GM18861 (cell line): Measurements from ENCODE around the gene MAP3K13.

Experiments
- ATAC-seq: cut with Tn5 transposase; IDR thresholded peaks from one replicate; pipeline ENCODE4 v1.9.1; 2021; ENCODE audit not compliant: unreplicated experiment

Gene MAP3K13, protein sequence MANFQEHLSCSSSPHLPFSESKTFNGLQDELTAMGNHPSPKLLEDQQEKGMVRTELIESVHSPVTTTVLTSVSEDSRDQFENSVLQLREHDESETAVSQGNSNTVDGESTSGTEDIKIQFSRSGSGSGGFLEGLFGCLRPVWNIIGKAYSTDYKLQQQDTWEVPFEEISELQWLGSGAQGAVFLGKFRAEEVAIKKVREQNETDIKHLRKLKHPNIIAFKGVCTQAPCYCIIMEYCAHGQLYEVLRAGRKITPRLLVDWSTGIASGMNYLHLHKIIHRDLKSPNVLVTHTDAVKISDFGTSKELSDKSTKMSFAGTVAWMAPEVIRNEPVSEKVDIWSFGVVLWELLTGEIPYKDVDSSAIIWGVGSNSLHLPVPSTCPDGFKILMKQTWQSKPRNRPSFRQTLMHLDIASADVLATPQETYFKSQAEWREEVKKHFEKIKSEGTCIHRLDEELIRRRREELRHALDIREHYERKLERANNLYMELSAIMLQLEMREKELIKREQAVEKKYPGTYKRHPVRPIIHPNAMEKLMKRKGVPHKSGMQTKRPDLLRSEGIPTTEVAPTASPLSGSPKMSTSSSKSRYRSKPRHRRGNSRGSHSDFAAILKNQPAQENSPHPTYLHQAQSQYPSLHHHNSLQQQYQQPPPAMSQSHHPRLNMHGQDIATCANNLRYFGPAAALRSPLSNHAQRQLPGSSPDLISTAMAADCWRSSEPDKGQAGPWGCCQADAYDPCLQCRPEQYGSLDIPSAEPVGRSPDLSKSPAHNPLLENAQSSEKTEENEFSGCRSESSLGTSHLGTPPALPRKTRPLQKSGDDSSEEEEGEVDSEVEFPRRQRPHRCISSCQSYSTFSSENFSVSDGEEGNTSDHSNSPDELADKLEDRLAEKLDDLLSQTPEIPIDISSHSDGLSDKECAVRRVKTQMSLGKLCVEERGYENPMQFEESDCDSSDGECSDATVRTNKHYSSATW

DNA sequence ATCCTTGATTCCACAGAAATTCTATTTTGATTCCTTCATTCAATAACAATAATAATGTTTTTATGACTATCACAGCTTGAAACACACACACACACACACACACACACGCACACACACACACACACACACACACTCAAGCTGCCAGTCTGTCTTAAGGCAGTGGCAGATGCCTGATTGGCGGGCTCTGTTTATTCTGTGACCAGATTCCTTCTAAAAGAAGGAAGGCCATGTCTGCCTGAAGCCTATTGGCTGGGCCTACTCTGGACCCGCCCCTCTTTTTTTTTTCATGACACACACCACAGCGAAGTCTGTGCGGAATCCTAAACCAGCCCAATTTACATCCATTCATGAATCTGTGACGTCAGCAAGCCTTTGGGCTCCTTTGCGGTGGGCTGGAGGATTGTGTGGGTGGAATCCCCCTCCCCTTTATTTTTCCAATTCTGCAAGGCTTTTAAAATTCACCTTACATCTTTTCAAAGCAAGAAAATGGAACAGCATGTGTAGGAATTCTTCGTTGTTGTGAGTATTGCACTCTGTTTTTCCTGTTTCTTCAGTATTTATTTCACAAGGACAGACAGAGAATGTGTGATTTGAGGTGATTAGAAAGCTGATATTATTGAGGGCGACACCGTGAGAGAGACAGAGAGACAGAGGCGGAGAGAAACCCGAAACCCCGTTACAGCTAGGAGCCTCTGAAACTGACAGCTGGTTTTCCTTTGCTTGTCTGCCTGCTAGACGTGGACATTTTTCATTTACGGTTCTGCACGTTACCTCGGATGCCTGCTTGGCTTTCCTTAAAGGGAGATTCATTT lies at the start of gene MAP3K13:
Gene MAP3K13, plus strand, starts transcription at position 287 of the 812 bp plus-strand sequence. CDS start 65,446 bp downstream, outside the sequence.
- peak; percentile 95 for ATAC-seq

DNA sequence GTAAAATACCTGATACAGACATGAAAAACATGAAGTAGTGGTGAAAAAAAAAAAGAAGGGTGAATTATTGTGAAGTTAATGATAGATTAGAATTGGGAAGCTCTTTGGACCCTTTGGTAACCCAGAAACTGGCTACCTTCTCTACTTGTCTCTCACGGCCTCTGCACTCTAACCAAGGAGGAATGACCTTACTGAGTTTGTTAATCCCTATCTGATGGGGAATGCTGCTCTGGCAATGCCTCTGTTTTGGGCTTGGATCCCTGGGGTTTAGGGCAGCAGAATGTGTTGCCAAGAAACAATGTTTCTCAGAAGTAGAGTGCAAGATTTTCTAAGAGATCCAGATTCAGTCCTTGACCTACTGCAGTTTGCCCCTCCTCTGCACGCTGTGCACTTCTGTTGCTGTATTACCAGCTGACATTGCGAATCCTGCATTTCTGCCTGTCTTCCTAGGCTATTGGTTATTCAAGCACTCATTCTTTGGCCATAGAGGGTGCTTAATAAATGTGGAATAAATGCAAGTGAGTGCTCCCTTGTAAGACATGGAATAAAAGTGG lies 49.2 kb upstream of the MAP3K13 start:
- no peak for ATAC-seq

DNA sequence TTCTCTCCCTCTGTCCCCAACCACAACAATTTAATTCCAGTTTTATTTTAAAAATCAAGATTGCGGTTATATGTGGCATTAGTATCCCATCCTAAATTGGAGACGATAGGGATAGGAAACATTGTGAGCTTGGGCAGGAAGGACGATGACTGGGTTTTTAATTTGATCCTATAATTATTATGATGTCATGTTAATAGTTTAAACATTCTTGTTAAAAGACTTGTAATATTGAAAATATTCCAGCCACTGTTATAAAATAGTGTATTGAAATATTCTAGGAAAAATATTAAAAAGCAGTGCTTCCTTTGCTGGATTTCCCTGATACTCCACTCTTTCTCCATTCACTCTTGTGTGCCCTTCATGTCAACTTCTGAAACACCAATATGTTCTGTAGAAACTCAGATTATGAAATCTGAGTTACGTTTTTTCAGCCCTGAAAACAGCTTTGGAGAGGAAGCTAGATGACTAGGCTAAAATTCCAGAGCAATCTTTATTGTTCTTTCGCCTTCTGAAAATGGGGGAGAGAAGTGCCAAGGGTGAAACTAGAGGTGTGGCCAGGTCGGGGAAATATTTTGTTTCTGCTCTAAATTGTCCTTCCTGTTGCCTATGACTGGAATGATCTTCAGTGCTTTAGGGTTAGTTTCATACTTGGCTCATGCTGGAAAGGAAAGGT lies 46.1 kb upstream of the MAP3K13 start:
- ATAC-seq = no peak

DNA sequence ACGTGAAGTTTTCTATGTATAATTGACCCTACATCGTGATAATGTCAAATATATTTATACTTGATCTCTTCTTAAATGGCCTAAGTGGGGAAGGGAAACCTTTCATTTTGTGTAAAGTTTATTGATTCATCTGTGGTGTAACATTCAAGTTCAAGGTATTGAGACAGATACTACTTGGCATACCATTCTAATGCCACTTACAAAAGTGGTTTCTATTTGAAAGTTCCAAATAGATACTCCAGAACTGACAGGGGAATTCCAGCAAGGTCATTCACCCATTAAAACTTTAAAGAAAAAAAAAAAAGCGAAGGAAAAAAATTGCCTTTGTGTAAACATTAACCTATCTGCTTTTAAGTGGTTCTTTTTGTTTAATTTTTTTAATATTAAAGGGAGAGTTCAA lies 45.3 kb upstream of the MAP3K13 start:
- no peak for ATAC-seq

DNA sequence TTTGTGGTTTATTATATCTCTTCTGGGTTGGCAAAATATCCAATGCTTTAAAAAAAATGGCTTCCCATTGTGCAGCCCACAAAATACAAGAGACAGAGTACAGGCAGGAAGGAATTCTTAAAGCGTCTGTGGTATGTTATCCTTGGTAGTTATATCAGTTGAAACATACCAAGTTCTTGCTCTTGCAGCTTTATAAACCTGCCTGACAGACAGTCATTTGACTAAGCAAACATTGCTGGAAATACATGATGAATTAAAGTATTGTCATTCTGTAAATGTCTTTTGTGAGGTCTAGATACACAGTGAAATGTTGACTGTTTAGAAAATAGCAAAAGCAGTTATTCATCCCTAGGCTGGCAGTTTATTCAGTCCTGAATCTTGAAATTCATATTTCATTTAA lies 44.8 kb upstream of the MAP3K13 start:
- ATAC-seq = no peak

DNA sequence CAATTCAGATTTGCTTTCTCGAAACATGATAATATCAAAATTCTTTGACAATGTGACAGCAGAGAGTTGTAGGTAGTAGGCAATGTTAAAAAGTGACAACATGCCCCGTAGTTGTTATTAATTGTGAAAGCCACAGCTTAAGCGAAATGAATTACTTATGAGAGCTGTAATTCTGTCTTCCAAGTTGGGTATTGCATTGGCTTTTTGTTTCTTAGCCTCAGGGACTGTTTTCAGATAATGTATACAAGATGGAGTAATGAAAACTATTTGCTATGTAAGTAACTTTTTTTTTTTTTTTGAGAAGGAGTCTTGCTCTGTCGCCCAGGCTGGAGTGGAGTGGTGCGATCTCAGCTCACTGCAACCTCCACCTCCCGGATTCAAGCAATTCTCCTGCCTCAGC lies 43.1 kb upstream of the MAP3K13 start:
- ATAC-seq = no peak

DNA sequence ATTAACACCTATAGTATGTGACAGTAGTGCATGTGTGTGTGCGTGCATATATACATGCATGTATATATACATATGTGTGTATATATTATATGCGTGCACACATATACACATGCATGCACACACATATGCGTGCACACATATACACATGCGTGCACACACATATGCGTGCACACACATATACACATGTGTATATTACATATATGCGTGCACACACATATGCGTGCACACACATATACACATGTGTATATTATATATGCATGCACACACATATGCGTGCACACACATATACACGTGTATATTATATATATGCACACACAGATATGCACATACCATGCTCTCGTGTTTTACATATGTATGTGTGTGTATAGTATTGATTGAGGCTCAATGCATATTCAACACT lies 42.0 kb upstream of the MAP3K13 start:
- no peak for ATAC-seq

DNA sequence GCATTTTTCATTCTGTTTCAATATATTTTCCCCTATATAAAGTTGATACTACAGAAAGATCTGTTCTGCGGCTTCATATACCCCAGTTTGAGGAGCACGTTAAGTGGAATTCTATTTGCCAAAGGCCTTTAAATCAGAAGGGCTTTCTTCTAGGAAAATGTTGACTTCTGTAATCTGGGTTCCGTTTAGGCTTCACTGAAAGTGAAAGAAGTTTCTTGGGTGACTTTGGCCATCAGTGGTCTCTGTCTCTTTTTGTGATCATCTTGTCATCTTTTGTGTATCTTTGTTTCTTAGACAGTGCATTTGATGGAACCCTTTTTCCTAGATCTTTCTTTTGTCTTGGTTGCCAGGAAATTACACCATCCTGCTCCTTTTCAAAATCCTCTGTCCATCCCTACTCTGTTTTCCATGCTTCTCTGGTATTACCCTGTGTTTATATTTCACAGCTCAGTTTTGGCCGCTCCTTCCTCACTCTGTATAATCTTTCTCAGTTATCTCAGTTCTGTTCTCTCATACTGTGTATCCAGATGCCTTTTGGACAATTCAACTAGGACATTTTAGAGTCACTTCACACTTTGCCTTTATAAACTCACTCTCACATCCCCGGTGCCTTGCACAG lies 40.7 kb upstream of the MAP3K13 start:
- no peak for ATAC-seq

DNA sequence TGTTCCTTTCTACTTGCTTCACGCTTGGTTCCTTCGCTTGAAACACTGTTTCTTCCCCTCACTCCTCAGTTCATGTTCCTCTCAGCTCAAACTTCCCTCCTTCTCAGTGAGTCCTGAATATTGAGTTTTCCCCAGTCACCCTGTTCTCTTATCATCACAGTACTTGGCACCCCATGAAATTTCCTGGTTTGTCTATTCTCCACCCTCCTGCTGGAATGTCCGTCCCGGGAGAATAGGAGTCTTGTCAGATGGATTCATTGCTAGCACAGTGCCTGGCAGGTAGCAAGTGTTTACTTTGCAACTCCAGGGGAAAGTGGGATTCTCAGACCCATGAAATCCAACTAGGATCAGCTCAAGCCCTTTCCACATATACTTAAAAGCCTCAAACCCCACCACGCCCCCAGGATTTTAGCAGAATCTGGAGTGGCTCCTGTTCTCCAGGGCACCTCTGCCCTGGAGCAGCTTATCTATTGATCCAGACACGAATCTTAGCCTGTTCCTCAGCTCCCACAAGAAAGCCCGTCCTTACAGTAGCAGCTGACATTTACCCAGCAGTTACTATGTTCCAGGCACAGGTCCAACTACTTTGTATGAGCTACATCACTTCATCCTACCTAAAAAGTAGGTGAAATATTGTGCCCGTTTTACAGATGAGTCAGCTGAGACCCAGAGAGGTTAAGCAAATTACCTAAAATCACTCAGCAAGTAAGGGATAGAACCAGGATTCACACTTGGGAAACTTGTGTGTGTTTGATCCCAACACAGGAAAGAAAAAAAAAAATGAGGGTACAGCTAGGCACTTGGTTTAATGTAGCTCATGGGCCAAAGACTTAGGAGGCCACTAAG lies 36.8 kb upstream of the MAP3K13 start:
- ATAC-seq = no peak

DNA sequence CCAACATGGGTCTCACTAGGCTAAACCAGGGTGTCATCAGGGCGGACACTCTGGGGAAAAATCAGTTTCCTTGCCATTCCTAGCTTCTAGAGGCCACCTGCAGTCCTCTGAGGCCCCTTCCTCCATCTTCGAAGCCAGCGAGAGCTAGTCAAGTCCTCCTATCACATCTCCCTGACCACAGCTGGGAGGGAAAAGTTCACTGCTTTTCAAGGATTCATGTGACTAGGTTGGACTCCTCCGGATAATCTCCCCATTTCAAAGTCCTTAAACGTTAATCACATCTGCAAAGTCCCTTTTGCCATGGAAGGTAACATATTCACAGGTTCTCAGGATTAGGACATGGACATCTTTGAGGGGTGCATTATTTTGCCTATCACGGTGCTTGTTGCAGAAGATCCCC lies 35.9 kb upstream of the MAP3K13 start:
- ATAC-seq = no peak

DNA sequence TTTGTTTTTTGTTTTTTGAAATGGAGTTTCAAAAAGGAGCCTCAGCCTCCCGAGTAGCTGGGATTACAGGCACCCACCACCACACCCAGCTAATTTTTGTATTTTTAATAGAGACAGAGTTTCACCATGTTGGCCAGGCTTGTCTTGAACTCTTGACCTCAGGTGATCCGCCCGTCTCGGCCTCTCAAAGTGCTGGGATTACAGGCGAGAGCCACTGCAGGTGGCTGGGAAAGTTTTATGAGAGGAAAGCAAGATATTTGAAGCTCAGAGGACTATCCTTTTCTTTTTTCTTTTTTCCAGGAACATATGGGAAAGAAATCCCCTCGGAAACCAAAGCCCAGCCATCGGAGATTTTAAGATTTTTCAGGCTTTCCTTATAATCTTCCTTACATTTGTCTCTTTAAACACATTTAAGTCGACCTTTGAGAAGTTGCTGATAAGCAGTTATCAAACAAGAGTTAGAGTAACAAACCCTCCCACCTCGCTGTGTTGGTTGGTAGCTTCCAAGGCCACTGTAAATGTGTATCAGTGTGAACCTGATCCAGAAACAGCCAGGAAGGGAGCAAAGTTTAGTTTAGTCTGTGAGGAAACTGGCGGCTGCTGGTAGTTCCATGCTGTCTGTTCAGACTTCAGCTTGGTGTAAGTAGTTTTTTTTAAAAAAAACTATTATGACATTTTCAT lies 34.5 kb upstream of the MAP3K13 start:
- no peak for ATAC-seq

DNA sequence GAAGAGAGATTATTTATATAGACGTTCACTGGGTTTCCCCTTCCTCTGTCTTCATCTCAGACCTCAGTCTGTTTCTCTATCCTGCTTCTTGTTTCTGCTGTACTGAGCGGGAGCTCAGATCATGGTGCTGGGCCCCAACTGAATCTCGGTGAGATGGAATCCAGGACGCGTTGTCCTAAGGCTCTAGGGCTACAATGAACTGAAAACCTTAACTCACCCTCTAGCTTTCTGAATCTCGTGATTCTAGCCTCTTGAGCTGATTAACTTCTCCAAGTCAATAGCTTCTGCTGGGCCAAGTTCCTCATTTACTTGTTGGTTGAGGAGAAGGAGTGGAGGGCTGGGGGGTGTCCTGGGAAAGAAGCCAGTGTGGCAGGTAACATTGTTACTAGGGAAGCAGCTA lies 32.7 kb upstream of the MAP3K13 start:
- ATAC-seq = no peak

DNA sequence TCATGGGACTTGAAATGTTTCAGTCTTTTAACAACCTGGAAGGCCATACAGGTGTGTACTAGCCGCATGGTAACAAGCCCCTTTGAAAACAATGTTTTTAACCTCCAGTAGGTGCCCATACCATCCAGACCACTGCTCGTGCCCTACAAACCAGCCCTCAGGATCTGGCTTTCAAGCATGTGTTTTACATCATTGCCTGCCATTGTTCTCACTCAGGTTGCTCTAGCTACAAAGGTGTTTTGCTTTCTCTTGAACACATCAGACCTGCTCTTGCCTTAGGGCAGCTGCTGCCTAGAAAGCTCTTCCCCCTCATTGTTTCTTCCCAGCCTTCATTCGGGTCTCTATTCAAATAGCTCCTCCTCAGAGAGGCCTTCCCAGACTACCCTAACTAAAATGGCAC lies 32.3 kb upstream of the MAP3K13 start:
- no peak for ATAC-seq

DNA sequence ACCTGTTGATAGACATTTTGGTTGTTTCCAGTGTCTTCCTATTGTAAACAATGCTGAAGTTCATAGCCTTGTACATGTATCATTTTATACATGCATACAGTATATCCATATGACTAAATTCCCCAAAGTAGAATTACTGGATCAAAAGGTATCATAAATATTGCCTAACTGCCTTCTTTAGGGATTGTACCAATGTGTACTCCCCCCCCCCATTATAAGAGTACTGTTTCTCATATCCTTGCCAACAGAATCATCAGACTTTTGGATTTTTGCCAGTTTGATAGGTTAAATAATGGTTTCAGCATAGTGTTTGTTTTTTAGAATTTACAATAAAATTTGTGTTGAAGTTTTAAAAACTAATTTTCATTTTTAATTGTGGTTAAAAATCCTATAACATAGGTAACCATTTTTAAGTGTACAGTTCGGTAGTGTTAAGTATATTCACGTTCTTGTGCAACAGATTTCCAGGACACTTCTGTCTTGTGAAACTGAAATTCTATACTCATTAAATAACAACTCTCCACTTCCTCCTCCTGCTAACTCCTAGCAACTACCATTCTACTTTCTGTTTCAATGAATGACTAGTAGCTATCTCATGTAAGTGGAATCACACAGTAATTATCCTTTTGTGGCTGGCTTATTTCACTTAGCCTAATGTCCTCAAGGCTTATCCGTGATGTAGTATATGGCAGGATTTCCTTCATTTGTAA lies 30.8 kb upstream of the MAP3K13 start:
- ATAC-seq = peak; percentile 100

DNA sequence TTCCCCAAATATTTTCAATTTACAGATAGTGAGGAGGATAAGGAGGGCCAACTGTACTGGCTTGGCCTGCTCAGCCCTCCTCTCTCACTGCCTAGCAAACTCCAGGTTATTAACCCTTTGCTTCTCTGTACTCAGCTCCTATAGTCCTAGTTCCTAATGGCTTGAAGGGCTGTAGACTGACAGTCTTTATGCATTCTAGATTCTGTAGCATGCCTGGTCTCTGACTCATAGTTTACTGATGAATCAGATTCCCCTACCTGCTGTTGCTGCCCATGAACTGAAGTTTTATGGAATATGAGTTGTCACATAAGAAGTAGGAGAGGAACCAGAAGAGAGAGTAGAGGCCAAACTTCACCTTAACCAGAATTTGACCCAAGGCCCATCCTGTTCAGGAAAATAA lies 27.1 kb upstream of the MAP3K13 start:
- ATAC-seq = no peak

DNA sequence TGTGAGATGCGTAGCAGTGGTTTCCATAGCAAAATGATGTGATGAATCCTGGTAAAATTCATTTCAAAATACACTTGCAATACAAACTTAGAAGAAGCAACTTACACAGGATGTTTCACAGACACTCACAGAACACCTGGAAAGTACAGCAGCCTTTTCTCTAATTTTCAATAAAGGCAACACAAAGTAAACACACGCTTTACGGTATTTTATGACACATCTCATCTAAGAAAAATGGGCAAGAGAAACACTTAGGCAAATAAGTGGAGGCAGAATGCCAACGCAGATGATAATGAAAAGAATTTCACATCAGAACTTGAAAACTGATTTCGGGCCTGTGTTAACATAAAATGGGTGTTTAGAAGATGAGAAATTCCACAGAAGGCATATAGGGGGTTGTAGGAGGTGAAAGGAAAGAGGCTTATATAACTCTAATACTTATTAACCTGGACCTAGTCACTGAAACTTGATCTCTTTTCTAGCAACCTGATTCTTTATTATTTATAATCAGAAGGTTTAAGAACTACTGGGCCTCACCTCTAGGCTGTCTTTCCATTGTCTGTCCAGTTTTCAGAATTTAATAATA lies 25.6 kb upstream of the MAP3K13 start:
- no peak for ATAC-seq

DNA sequence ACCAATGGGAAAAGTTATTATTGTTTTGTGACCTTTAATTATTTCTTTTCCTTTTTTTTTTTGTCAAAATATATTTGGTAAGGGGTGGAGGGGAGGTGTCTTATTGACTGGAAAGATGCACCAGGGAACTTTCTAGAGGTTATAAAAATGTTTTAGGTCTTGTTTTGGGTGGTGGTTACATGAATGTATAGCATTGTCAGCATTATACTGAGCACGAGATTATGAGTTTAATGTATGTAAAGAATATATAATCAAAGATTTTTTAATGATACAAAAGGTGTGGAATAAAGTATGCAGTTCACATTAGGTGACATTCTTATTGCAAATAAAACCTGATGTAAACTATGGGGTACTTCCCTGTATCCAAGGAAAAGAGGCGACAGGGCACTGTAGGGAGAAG lies 23.0 kb upstream of the MAP3K13 start:
- no peak for ATAC-seq
